GM12892 (cell line): ENCODE measurements around the gene KIRREL3.

Experiments used
- POLR2A ChIP-seq: IDR thresholded peaks from 2 replicates; pipeline ENCODE4 v1.6.1; 2011; ENCODE audit warnings: low read depth, low read length, control low read depth
- POLR2AphosphoS5 ChIP-seq: IDR thresholded peaks from 2 replicates; pipeline ENCODE4 v1.6.1; 2011; ENCODE audit warnings: low read depth, low read length, control low read depth
- TAF1 ChIP-seq: IDR thresholded peaks from 2 replicates; pipeline ENCODE4 v1.6.1; 2011; ENCODE audit warnings: low read depth, mild to moderate bottlenecking, control low read depth, low read length, borderline replicate concordance

GRCh38 chr11:126615845-126616244 is 384.7 kb downstream of the KIRREL3 start:
- TF ChIP-seq POLR2A (no peak), POLR2AphosphoS5 (no peak), TAF1 (no peak)
